DMS114 treated with DMSO at 0.1 percent for 48 hours (cell line): ENCODE results near the gene FGF10.
A peak's percentile ranks its signal among the peaks of the same experiment; 100 is the strongest.

ENCODE experiments used
- DNase-seq: peaks from one replicate; lab custom pipeline; 2025; ENCODE audit not compliant: unreplicated experiment; lab: John Stamatoyannopoulos, UW

Gene FGF10

GRCh38 chr5:44389090-44389822 is at the start of gene FGF10:
Gene FGF10 (minus strand): TSS chr5:44389420. CDS start chr5:44388682, 738 bp downstream.
- DNase-seq, result no peak

- no peak for DNase-seq
Measured at GRCh38 chr5:44426944-44427343, 37.7 kb upstream of the FGF10 start.

GRCh38 chr5:44412286-44412685 is 23.1 kb upstream of the FGF10 start:
- DNase-seq, result no peak

GRCh38 chr5:44402084-44402483 is 12.9 kb upstream of the FGF10 start:
- no peak for DNase-seq

- no peak for DNase-seq
Measured at GRCh38 chr5:44401611-44402010, 12.4 kb upstream of the FGF10 start.

- no peak for DNase-seq
Measured at GRCh38 chr5:44398382-44398781, 9.2 kb upstream of the FGF10 start.

GRCh38 chr5:44396312-44396711 is 7.1 kb upstream of the FGF10 start:
- no peak for DNase-seq

- DNase-seq, result no peak
Measured at GRCh38 chr5:44390351-44390750, 1.1 kb upstream of the FGF10 start.

- no peak for DNase-seq
Measured at GRCh38 chr5:44389823-44390143, 563 bp upstream of the FGF10 start.

- peak; percentile 20 for DNase-seq
Measured at GRCh38 chr5:44388321-44389089, 715 bp downstream of the FGF10 start.

GRCh38 chr5:44387921-44388320 is 1.3 kb downstream of the FGF10 start:
- no peak for DNase-seq

GRCh38 chr5:44387406-44387805 is 1.8 kb downstream of the FGF10 start:
- DNase-seq, result no peak

- no peak for DNase-seq
Measured at GRCh38 chr5:44385291-44385900, 3.8 kb downstream of the FGF10 start.

- no peak for DNase-seq
Measured at GRCh38 chr5:44384816-44385215, 4.4 kb downstream of the FGF10 start.

GRCh38 chr5:44382894-44383293 is 6.3 kb downstream of the FGF10 start:
- DNase-seq, result no peak

- DNase-seq, result no peak
Measured at GRCh38 chr5:44377057-44377456, 12.2 kb downstream of the FGF10 start.

GRCh38 chr5:44372028-44372427 is 17.2 kb downstream of the FGF10 start:
- no peak for DNase-seq

GRCh38 chr5:44367203-44367602 is 22.0 kb downstream of the FGF10 start:
- DNase-seq, result no peak

- no peak for DNase-seq
Measured at GRCh38 chr5:44365345-44365744, 23.9 kb downstream of the FGF10 start.

- no peak for DNase-seq
Measured at GRCh38 chr5:44364097-44364496, 25.1 kb downstream of the FGF10 start.

GRCh38 chr5:44361342-44362001 is 27.7 kb downstream of the FGF10 start:
- no peak for DNase-seq

- no peak for DNase-seq
Measured at GRCh38 chr5:44360919-44361318, 28.3 kb downstream of the FGF10 start.
